AG04450 (cell line): ENCODE results near the gene KCNMB2. TPM values are rescaled to one million over a fixed set of nuclear protein-coding genes. Genes with fewer than 3 reads are reported as not detected.

ENCODE experiments used
- CTCF ChIA-PET: fragments of 300-600, 350-600 bp; formaldehyde crosslinking; extraction: SDS; loops from one replicate; lab custom pipeline; 2022; ENCODE audit warnings: antibody characterized with exemption, inconsistent platforms; lab: Charles Lee
- POLR2A ChIA-PET: fragments of 350-600 bp; formaldehyde crosslinking; extraction: SDS; loops from one replicate; lab custom pipeline; 2021; ENCODE audit warnings: antibody characterized with exemption, inconsistent platforms; lab: Yijun Ruan, JAX
- DNase-seq: peaks from one replicate; pipeline ENCODE4 v3.0.0-alpha.2; 2011; ENCODE audit warnings: low read depth, low spot score
- H3K27ac ChIP-seq: one replicate; pipeline ENCODE4 v1.5.1; 2012; ENCODE audit warnings: low read depth, low read length, control low read depth
- H3K27me3 ChIP-seq: one replicate; pipeline ENCODE4 v1.6.0; 2012; ENCODE audit warnings: low read length; ENCODE audit not compliant: control insufficient read depth, insufficient read depth
- H3K4me3 ChIP-seq: 2 replicates; pipeline ENCODE4 v1.5.1; 2011; ENCODE audit warnings: mild to moderate bottlenecking, low read depth, low read length, control low read depth
- H3K9me3 ChIP-seq: 2 replicates; pipeline ENCODE4 v1.5.1; 2012; ENCODE audit warnings: low read length; ENCODE audit not compliant: control insufficient read depth, insufficient read depth
- polyA plus RNA-seq: library from polyadenylated mRNA; depleted of rRNA; stranded (reverse); fragments of >200 nt; gene quantifications from 2 replicates; pipeline ENCODE4 v1.2.3, GENCODE V29; 2011
- TF ChIP-seq, protein P1 (sequence below): IDR thresholded peaks from 2 replicates; pipeline ENCODE4 v1.5.1; 2011; ENCODE audit warnings: low read depth, low read length, control low read depth, inconsistent platforms

KCNMB2 gene
- polyA plus RNA-seq, 1 experiment: not detected

DNA sequence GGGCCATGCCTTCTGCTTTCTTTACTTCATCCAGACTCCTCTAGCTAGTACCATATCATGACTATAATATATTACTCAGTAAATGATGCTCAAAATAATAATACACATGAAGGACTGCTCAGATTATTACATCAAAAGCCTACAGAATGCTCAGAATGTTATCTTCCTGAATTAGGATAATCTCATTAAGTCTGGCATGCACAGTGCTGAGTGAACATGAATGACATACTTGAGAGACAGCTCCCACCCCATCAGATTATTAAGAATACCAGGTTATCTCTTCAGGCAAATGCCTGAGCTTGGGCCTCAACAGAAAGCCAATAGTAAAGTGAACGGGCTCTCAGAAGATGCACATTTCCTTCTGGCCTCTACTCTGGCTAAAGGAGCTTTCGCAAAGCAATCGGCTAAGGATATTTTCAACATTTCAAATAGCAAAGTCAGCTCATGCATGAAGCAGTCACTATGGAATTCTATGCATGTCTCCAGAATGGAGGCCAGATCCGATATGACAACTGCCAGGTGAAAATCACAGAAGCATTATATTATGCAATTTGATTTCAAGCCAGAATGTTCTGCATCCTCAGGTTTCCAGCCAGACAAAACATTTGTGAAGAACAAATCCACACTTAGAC is 122.6 kb downstream of the KCNMB2 start:
- Histone ChIP-seq H3K4me3 (no peak overlapping the region), H3K27me3 (no peaks in the 10 kb centered on the region), H3K27ac (no peak overlapping the region), H3K9me3 (no peaks in the 10 kb centered on the region)
- ChIA-PET CTCF (no interaction called here), POLR2A (no interaction called here)
- no peak for DNase-seq
- TF ChIP-seq, protein P1, sequence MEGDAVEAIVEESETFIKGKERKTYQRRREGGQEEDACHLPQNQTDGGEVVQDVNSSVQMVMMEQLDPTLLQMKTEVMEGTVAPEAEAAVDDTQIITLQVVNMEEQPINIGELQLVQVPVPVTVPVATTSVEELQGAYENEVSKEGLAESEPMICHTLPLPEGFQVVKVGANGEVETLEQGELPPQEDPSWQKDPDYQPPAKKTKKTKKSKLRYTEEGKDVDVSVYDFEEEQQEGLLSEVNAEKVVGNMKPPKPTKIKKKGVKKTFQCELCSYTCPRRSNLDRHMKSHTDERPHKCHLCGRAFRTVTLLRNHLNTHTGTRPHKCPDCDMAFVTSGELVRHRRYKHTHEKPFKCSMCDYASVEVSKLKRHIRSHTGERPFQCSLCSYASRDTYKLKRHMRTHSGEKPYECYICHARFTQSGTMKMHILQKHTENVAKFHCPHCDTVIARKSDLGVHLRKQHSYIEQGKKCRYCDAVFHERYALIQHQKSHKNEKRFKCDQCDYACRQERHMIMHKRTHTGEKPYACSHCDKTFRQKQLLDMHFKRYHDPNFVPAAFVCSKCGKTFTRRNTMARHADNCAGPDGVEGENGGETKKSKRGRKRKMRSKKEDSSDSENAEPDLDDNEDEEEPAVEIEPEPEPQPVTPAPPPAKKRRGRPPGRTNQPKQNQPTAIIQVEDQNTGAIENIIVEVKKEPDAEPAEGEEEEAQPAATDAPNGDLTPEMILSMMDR: no peak

DNA sequence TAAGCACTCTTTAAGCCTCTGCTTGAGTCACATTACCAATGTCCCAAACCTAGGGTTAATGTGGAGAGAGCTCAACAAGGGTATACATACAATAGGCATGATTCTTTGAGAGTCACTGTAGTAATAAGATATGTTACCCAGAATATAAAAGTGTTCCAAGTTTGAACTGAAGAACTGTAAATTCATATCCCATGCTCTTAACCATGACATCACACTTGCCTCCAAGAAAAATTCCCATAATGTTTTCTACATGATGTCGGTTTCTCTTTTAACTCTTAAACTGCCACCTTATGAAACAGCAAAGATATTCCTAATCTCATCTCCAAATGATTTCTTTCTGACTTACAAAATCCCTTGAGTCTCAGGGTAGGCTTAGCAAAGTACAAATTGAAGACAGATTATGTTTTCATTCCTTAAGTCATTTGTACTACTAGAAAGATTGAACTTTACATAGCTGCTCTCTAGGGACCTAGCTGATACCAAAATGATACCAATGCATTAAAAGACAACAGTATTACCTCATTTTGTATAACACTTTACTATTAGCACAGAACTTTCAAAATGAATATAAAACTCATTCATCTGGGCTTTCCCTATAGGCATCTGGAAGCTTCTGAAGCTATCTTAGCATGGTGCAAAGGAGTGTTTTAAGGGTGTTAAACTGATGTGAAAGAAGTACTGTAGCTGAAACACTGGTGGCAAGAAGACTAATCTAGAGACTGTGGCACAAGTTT is 127.1 kb downstream of the KCNMB2 start:
- H3K27ac ChIP-seq: no peak overlapping the region
- H3K9me3 ChIP-seq: no peaks in the 10 kb centered on the region
- no peak overlapping the region for H3K4me3 ChIP-seq
- DNase-seq: no peak
- ChIA-PET CTCF (no interaction called here), POLR2A (no interaction called here)
- no peaks in the 10 kb centered on the region for H3K27me3 ChIP-seq
- TF ChIP-seq, protein P1: no peak

DNA sequence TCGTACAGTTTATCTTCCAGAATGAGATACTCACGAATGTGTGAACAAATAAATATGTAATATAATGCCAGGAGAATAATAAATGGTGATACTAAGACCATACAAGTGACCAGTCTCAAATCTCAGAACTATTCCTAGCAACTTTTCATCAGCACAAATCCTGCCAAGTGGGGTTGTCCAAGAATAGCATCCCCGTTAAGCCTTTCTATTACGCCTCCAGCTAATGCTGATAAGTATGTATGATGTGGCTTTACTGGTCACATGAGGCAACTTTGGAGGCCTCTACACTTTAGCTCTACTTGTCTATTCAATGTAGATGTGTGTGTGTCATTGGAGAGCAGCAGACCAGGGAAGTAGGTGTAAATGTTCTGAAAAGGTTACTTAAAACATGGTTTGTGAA is 129.5 kb downstream of the KCNMB2 start:
- TF ChIP-seq, protein P1: no peak
- no peaks in the 10 kb centered on the region for H3K27me3 ChIP-seq
- H3K4me3 ChIP-seq: no peak overlapping the region
- ChIA-PET POLR2A (no interaction called here), CTCF (no interaction called here)
- no peaks in the 10 kb centered on the region for H3K9me3 ChIP-seq
- H3K27ac ChIP-seq: no peak overlapping the region
- DNase-seq: no peak

DNA sequence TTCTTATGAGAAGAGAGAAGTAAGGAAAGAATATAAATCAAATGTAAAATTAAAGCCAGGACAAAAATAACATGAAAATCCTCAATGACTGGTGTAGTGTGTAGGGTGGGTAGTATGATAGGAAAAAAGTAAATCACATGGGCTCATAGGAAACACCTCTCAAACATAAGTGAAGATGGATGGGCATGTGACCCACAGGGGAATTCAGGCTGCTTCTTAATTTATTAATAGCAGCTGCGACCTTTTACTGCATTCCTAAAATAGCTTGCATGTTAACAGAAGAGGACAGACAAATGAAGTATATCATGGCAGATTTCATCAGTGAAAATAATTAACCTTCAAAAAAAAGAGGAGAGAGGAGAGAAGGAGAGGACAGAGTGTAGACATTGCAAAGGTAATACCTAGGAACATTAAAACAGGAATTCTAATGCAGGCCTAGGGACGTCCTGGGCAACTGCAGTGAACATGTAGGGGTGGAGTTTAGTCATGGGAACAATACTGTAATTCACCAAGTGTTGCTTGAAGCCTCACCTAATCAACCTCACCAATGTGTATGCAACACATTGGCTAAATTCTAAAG is 132.9 kb downstream of the KCNMB2 start:
- Histone ChIP-seq H3K27me3 (no peaks in the 10 kb centered on the region), H3K4me3 (no peak overlapping the region), H3K9me3 (no peaks in the 10 kb centered on the region), H3K27ac (no peak overlapping the region)
- POLR2A ChIA-PET: no interaction called here
- no peak for DNase-seq
- CTCF ChIA-PET: no interaction called here
- TF ChIP-seq, protein P1: no peak

DNA sequence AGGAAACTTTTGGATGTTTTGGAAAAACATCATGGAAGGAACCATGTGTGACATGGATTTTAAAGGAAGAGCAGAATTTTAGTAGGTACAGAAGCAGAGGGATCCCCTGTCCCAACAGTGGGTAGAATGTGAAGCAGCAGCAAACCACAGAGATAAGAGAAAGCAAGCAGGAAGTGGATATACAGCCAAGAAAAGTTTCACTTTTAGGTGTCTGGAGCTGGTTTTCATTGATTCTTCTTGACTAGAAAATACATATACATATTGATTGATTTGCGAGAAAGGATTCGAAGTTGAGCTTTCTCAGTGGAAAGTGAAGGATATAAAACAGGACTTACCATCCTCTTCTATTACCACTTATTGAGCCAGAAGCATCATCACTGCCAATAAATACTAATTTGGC is 133.5 kb downstream of the KCNMB2 start:
- ChIA-PET POLR2A (no interaction called here), CTCF (no interaction called here)
- no peak overlapping the region for H3K4me3 ChIP-seq
- no peak for DNase-seq
- H3K27me3 ChIP-seq: no peaks in the 10 kb centered on the region
- no peaks in the 10 kb centered on the region for H3K9me3 ChIP-seq
- H3K27ac ChIP-seq: no peak overlapping the region
- TF ChIP-seq, protein P1: no peak
